GM10847 (cell line): ENCODE measurements around the gene TRPM2.

Experiments
- POLR2A ChIP-seq: IDR thresholded peaks from 2 replicates; pipeline ENCODE4 v1.6.1; 2011; ENCODE audit not compliant: insufficient read length; ENCODE audit errors: extremely low read depth

TRPM2 gene

GRCh38 chr21:44380876-44381275 lies 27.5 kb downstream of the TRPM2 start:
- no peak for TF ChIP-seq POLR2A

DNA sequence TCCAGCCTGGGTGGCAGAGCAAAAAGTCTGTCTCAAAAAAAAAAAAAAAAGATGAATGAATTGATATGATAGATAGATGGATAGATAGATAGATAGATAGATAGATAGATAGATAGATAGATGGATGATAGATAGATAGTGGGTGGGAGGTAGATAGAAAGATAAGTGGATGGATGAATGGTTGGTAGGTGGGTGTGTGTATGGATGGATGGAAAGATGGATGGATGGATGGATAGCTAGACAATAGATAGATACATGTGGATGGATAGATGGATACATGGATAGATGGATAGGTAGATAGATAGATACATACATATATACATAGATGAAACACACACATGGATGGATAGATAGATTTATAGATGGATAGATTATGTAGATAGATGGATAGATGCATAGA lies 28.5 kb downstream of the TRPM2 start:
- no peak for TF ChIP-seq POLR2A

- no peak for TF ChIP-seq POLR2A
These were observed 29.1 kb downstream of the TRPM2 start for GRCh38 chr21:44382536-44382935.

- TF ChIP-seq POLR2A: no peak
These were observed 29.8 kb downstream of the TRPM2 start for GRCh38 chr21:44383216-44383615.

GRCh38 chr21:44384968-44385367 lies 31.5 kb downstream of the TRPM2 start:
- no peak for TF ChIP-seq POLR2A

DNA sequence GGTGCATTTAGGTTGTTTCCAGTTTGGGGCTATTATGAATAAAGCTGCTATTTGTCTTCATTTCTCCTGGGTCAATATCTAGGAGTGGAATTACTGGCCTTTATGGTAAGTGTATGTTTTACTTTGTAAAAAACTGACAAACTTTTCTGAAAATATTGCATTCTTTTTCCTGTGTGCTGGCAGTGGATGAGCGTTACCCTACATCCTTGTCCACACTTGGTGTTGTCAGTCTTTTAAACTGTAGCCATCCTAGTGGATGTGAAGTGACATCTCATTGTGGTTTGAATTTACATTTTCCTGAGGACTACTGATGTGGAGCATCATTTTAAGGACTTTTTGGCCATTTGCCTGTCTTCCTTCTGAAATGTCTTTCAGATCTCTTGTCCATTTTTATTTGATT lies 35.9 kb downstream of the TRPM2 start:
- no peak for TF ChIP-seq POLR2A

GRCh38 chr21:44390886-44391285 lies 37.5 kb downstream of the TRPM2 start:
- TF ChIP-seq POLR2A: no peak

- no peak for TF ChIP-seq POLR2A
These were observed 38.1 kb downstream of the TRPM2 start for GRCh38 chr21:44391345-44392091.

- TF ChIP-seq POLR2A: no peak
These were observed 38.8 kb downstream of the TRPM2 start for GRCh38 chr21:44392185-44392584.

DNA sequence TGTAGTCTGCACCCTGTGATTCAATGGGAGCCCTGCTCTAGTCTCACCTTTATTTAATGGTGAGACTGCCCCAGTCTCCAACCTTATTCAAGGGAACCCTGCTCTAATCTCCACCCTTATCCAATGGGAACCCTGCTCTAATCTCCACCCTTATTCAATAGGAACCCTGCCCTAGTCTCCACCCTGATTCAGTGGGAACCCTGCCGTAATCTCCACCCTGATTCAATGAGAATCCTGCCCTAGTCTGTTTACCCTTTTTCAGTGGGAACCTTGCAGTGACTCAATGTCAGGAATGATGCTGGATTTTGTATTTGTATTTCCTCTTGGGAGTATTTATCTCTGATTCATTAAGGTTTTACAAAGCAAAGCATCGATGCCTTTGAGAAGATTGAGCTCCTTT lies 39.5 kb downstream of the TRPM2 start:
- no peak for TF ChIP-seq POLR2A

DNA sequence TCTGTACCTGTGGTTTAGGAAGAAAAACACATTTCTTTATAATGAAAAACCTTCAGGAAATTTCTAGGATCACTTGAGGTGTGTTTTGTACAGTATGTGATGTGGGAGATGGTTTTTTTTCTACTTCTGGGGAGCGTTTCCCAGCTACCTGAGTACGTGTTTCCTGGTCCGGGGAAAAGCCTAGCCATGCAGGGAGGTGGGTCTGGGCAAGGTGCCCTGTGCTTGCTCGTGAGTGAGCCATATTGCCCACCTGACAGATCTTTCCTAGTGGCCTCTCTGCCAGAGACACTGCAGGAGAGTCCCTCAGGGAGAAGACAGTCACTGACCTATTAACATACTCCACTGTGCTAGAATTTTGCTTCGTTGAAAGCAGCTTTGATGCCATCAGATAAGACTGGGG lies 41.3 kb downstream of the TRPM2 start:
- TF ChIP-seq POLR2A: no peak

- no peak for TF ChIP-seq POLR2A
These were observed 41.8 kb downstream of the TRPM2 start for GRCh38 chr21:44395260-44395659.

- TF ChIP-seq POLR2A: no peak
These were observed 44.1 kb downstream of the TRPM2 start for GRCh38 chr21:44397431-44398031.

GRCh38 chr21:44398499-44398898 lies 45.1 kb downstream of the TRPM2 start:
- no peak for TF ChIP-seq POLR2A

- no peak for TF ChIP-seq POLR2A
These were observed 45.9 kb downstream of the TRPM2 start for GRCh38 chr21:44399151-44399954.
